SU-DHL-6 (cell line): Measurements from ENCODE around the gene MACF1.

Experiments used
- H2AFZ ChIP-seq: fragments of 200-600 bp; sonication (generic); 2 replicates; pipeline ENCODE4 v1.6.1; 2014; ENCODE audit warnings: low read depth, mild to moderate bottlenecking, moderate library complexity, mixed read lengths, antibody characterized with exemption, low read length; ENCODE audit not compliant: severe bottlenecking
- H3F3A ChIP-seq: fragments of 200-600 bp; shearing (Covaris generic); 2 replicates; pipeline ENCODE4 v1.6.0; 2016; ENCODE audit warnings: antibody characterized with exemption, mild to moderate bottlenecking; ENCODE audit not compliant: insufficient read depth
- H3K27ac ChIP-seq: fragments of 200-600 bp; sonication (generic); 2 replicates; pipeline ENCODE4 v1.5.1; 2016; ENCODE audit warnings: low read depth, mild to moderate bottlenecking, low read length, moderate library complexity, mixed read lengths
- H3K27me3 ChIP-seq: fragments of 200-600 bp; sonication (generic), shearing (Covaris generic); 2 replicates; pipeline ENCODE4 v1.6.0; 2014; ENCODE audit warnings: mild to moderate bottlenecking, low read length
- H3K36me3 ChIP-seq: fragments of 200-600 bp; sonication (generic); 2 replicates; pipeline ENCODE4 v1.6.1; 2014; ENCODE audit warnings: mild to moderate bottlenecking, low read length, mixed read lengths
- H3K4me2 ChIP-seq: fragments of 300-600, 200-600 bp; shearing (Covaris generic), sonication (generic); 2 replicates; pipeline ENCODE4 v1.6.0; 2014; ENCODE audit warnings: low read length, low read depth, mild to moderate bottlenecking; ENCODE audit not compliant: poor library complexity, severe bottlenecking
- H3K4me3 ChIP-seq: fragments of 200-600 bp; sonication (generic); 2 replicates; pipeline ENCODE4 v1.5.1; 2014; ENCODE audit warnings: antibody characterized with exemption, low read length, mild to moderate bottlenecking, mixed read lengths; ENCODE audit not compliant: insufficient read depth, poor library complexity, severe bottlenecking
- H3K79me2 ChIP-seq: fragments of 200-600 bp; sonication (generic); 2 replicates; pipeline ENCODE4 v1.6.1; 2014; ENCODE audit warnings: mild to moderate bottlenecking, low read length, moderate library complexity; ENCODE audit not compliant: insufficient read depth
- H3K9ac ChIP-seq: fragments of 200-600 bp; sonication (generic); 2 replicates; pipeline ENCODE4 v1.7.0; 2014; ENCODE audit warnings: mild to moderate bottlenecking, low read length
- H3K9me2 ChIP-seq: fragments of 200-600 bp; sonication (generic); replicated peaks from 2 replicates; pipeline ENCODE4 v1.6.1; 2014; ENCODE audit warnings: low read length; ENCODE audit not compliant: insufficient read depth
- H3K9me3 ChIP-seq: fragments of 200-600 bp; sonication (generic); 2 replicates; pipeline ENCODE4 v1.6.1; 2014; ENCODE audit warnings: low read length, mixed read lengths; ENCODE audit not compliant: insufficient read depth
- H4K20me1 ChIP-seq: fragments of 200-600 bp; sonication (generic); 2 replicates; pipeline ENCODE4 v1.6.1; 2014; ENCODE audit warnings: low read depth, mild to moderate bottlenecking, antibody characterized with exemption, low read length, moderate library complexity, mixed read lengths
- CTCF ChIP-seq: fragments of 200-600 bp; sonication (generic); IDR thresholded peaks from one replicate; pipeline ENCODE4 v1.5.1; 2017; ENCODE audit warnings: antibody characterized with exemption, mild to moderate bottlenecking, low read length, moderate library complexity; ENCODE audit not compliant: insufficient read depth, poor library complexity, severe bottlenecking
- EZH2phosphoT487 ChIP-seq: fragments of 200-600 bp; sonication (generic), shearing (Covaris generic); conservative IDR thresholded peaks from 2 replicates; pipeline ENCODE4 v1.6.1; 2018; ENCODE audit warnings: mild to moderate bottlenecking, antibody characterized with exemption, low read length, moderate library complexity, mixed read lengths

Gene MACF1

GRCh38 chr1:39381839-39382238, 177.3 kb downstream of the MACF1 start:
- no peak overlapping the region for H3K27ac ChIP-seq
- H3K27me3 ChIP-seq: no peaks in the 10 kb centered on the region
- no peak overlapping the region for H3K4me2 ChIP-seq
- H3K9me3 ChIP-seq: no peaks in the 10 kb centered on the region
- no peaks in the 10 kb centered on the region for H3F3A ChIP-seq
- no peaks in the 10 kb centered on the region for H3K79me2 ChIP-seq
- no peak for TF ChIP-seq CTCF
- TF ChIP-seq EZH2phosphoT487: no peak
- no peaks in the 10 kb centered on the region for H3K9me2 ChIP-seq
- no peak overlapping the region for H2AFZ ChIP-seq
- no peaks in the 10 kb centered on the region for H4K20me1 ChIP-seq
- no peak overlapping the region for H3K4me3 ChIP-seq
- no peak overlapping the region for H3K9ac ChIP-seq
- H3K36me3 ChIP-seq: peaks cover 29% of the 10 kb centered on the region

- Histone ChIP-seq H2AFZ (no peak overlapping the region), H3K27me3 (no peaks in the 10 kb centered on the region), H3K9ac (no peak overlapping the region), H3K27ac (no peak overlapping the region), H3K9me2 (no peaks in the 10 kb centered on the region), H3K9me3 (no peaks in the 10 kb centered on the region), H4K20me1 (no peaks in the 10 kb centered on the region), H3K79me2 (no peaks in the 10 kb centered on the region), H3K36me3 (peaks cover 35% of the 10 kb centered on the region), H3F3A (no peaks in the 10 kb centered on the region), H3K4me3 (no peak overlapping the region), H3K4me2 (no peak overlapping the region)
- TF ChIP-seq CTCF: no peak
- TF ChIP-seq EZH2phosphoT487: no peak
Measured at GRCh38 chr1:39384305-39384704, 179.8 kb downstream of the MACF1 start.

- H2AFZ ChIP-seq: no peak overlapping the region
- H3K4me3 ChIP-seq: no peak overlapping the region
- no peak overlapping the region for H3K4me2 ChIP-seq
- no peaks in the 10 kb centered on the region for H3K9me2 ChIP-seq
- no peaks in the 10 kb centered on the region for H3K27me3 ChIP-seq
- H3F3A ChIP-seq: no peaks in the 10 kb centered on the region
- no peaks in the 10 kb centered on the region for H4K20me1 ChIP-seq
- TF ChIP-seq EZH2phosphoT487 (no peak), CTCF (no peak)
- no peak overlapping the region for H3K27ac ChIP-seq
- H3K79me2 ChIP-seq: no peaks in the 10 kb centered on the region
- H3K9ac ChIP-seq: no peak overlapping the region
- no peaks in the 10 kb centered on the region for H3K9me3 ChIP-seq
- H3K36me3 ChIP-seq: peaks cover 34% of the 10 kb centered on the region
Measured at GRCh38 chr1:39385067-39385988, 180.8 kb downstream of the MACF1 start.
